NCI-H748 treated with DMSO at 0.1 percent for 48 hours (cell line): ENCODE data around the gene SRC.

Experiments
- DNase-seq: peaks from one replicate; lab custom pipeline; 2025; lab: John Stamatoyannopoulos, UW

The SRC gene

GRCh38 chr20:37383229-37383989 is 37.5 kb downstream of the SRC start:
- DNase-seq: no peak

- DNase-seq: no peak
Observed at GRCh38 chr20:37384683-37385174, 38.8 kb downstream of the SRC start.

- DNase-seq: no peak
Observed at GRCh38 chr20:37385176-37385575, 39.2 kb downstream of the SRC start.

- no peak for DNase-seq
Observed at GRCh38 chr20:37385659-37386504, 39.9 kb downstream of the SRC start.

- no peak for DNase-seq
Observed at GRCh38 chr20:37386505-37387251, 40.7 kb downstream of the SRC start.

- no peak for DNase-seq
Observed at GRCh38 chr20:37387519-37388269, 41.8 kb downstream of the SRC start.

GRCh38 chr20:37388831-37389230 is 42.9 kb downstream of the SRC start:
- no peak for DNase-seq

GRCh38 chr20:37389241-37389747 is 43.4 kb downstream of the SRC start:
- no peak for DNase-seq

- DNase-seq: no peak
Observed at GRCh38 chr20:37389844-37390275, 43.9 kb downstream of the SRC start.

- DNase-seq: no peak
Observed at GRCh38 chr20:37390503-37390890, 44.6 kb downstream of the SRC start.

- DNase-seq: no peak
Observed at GRCh38 chr20:37390891-37391525, 45.1 kb downstream of the SRC start.

- DNase-seq: no peak
Observed at GRCh38 chr20:37392441-37393195, 46.7 kb downstream of the SRC start.

GRCh38 chr20:37393196-37393862 is 47.4 kb downstream of the SRC start:
- no peak for DNase-seq

- DNase-seq: no peak
Observed at GRCh38 chr20:37393863-37394542, 48.1 kb downstream of the SRC start.

- no peak for DNase-seq
Observed at GRCh38 chr20:37394543-37395409, 48.8 kb downstream of the SRC start.

GRCh38 chr20:37395410-37395797 is 49.5 kb downstream of the SRC start:
- DNase-seq: no peak

GRCh38 chr20:37395921-37396415 is 50.0 kb downstream of the SRC start:
- no peak for DNase-seq
